HepG2 (cell line): ENCODE measurements around the gene CAMKMT. TPM values are rescaled to one million over a fixed set of nuclear protein-coding genes. Genes with fewer than 3 reads are reported as not detected.

Experiments
- EEA1 ChIP-seq: sonication (generic); formaldehyde crosslinking; IDR thresholded peaks from 2 replicates; pipeline ENCODE4 v1.5.1; 2020; ENCODE audit warnings: mild to moderate bottlenecking, missing genetic modification reagents, borderline replicate concordance
- MXD4 ChIP-seq: IDR thresholded peaks from 2 replicates; pipeline ENCODE4 v1.6.1; 2016; ENCODE audit warnings: mild to moderate bottlenecking, missing biosample characterization, missing genetic modification reagents
- PRDM10 ChIP-seq: sonication (generic); formaldehyde crosslinking; IDR thresholded peaks from 2 replicates; pipeline ENCODE4 v1.4.0; 2020; ENCODE audit warnings: low read depth, missing genetic modification reagents
- ZKSCAN5 ChIP-seq: sonication (generic); formaldehyde crosslinking; IDR thresholded peaks from 2 replicates; pipeline ENCODE4 v1.5.1; 2020; ENCODE audit warnings: mild to moderate bottlenecking, missing genetic modification reagents
- polyA plus RNA-seq, 8 experiments: library from polyadenylated mRNA; depleted of rRNA in 3 of 8; stranded (reverse) in 7 of 8; unstranded in 1 of 8; fragments of >200 nt; fragmentation: Illumina TruSeq in 4 of 8; extraction: Trizol in 4 of 8; gene quantifications; 2 replicates each; pipeline versions ENCODE4 v1.2.1 to v1.2.3, GENCODE V29; 2011 to 2016; ENCODE audit warnings: low read depth in 4 of 8, missing spikeins in 1 of 8, mixed read lengths in 1 of 8; ENCODE audit not compliant: insufficient read depth in 1 of 8
- total RNA-seq, 5 experiments: library from RNA; depleted of rRNA; stranded (reverse); fragments of >200 nt; fragmentation: Illumina TruSeq; extraction: Trizol; gene quantifications; 2 replicates each; pipeline ENCODE4 v1.2.3, GENCODE V29; 2016; ENCODE audit warnings: low read depth in 1 of 5
- TF ChIP-seq, protein P1 (sequence below): sonication (generic); formaldehyde crosslinking; IDR thresholded peaks from 2 replicates; pipeline ENCODE4 v1.4.0; 2020; ENCODE audit warnings: missing genetic modification reagents, borderline replicate concordance

CAMKMT gene
- total and polyA plus RNA-seq, 2 of the 13 experiments (the other 11 are each of a cell fraction or from before 2014, with no cell fraction given) = 6.9 to 20.8 TPM

DNA sequence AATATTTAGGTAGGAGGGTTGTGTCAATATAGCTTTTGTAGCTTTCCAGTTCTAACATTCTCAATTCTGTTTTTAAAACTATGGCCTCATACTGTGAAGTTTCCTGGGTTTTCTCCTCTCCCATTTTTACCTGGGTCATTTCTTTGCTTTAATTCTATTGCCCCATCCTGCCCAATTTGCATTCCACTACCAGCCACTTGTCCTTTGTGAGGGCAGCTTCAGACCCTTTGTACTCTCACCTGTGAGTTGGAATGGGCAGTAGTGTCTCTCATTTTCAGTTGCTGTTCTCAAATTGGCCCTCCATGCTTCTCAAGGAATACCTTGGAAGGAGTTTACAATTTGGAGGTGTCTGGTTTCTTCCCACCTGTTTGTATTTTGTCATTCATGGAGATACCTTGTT, 108.4 kb downstream of the CAMKMT start (continued):
- TF ChIP-seq, protein P1, sequence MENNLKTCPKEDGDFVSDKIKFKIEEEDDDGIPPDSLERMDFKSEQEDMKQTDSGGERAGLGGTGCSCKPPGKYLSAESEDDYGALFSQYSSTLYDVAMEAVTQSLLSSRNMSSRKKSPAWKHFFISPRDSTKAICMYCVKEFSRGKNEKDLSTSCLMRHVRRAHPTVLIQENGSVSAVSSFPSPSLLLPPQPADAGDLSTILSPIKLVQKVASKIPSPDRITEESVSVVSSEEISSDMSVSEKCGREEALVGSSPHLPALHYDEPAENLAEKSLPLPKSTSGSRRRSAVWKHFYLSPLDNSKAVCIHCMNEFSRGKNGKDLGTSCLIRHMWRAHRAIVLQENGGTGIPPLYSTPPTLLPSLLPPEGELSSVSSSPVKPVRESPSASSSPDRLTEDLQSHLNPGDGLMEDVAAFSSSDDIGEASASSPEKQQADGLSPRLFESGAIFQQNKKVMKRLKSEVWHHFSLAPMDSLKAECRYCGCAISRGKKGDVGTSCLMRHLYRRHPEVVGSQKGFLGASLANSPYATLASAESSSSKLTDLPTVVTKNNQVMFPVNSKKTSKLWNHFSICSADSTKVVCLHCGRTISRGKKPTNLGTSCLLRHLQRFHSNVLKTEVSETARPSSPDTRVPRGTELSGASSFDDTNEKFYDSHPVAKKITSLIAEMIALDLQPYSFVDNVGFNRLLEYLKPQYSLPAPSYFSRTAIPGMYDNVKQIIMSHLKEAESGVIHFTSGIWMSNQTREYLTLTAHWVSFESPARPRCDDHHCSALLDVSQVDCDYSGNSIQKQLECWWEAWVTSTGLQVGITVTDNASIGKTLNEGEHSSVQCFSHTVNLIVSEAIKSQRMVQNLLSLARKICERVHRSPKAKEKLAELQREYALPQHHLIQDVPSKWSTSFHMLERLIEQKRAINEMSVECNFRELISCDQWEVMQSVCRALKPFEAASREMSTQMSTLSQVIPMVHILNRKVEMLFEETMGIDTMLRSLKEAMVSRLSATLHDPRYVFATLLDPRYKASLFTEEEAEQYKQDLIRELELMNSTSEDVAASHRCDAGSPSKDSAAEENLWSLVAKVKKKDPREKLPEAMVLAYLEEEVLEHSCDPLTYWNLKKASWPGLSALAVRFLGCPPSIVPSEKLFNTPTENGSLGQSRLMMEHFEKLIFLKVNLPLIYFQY (CRISPR knock-in tag) = no peak
- no peak for TF ChIP-seq MXD4 (CRISPR knock-in tag)
- TF ChIP-seq PRDM10 (CRISPR knock-in tag) = no peak
- no peak for TF ChIP-seq ZKSCAN5 (CRISPR knock-in tag)
- TF ChIP-seq EEA1 = no peak
